Chondrocyte (in vitro differentiated cells): Measurements from ENCODE around the gene SRP54. TPM values are rescaled to one million over a fixed set of nuclear protein-coding genes. Genes with fewer than 3 reads are reported as not detected.

Experiments used
- DNase-seq: peaks from one replicate; pipeline ENCODE4 v3.0.0; 2021; ENCODE audit warnings: mixed read lengths, low spot score
- H3K27ac Mint-ChIP-seq: one replicate; pipeline ENCODE4 v1.8.0; 2021; ENCODE audit warnings: mild to moderate bottlenecking, moderate library complexity, mixed read lengths; ENCODE audit not compliant: unreplicated experiment
- H3K27me3 Mint-ChIP-seq: 2 replicates; pipeline ENCODE4 v1.8.0; 2021; ENCODE audit warnings: low read depth, mixed read lengths
- H3K36me3 Mint-ChIP-seq: 2 replicates; pipeline ENCODE4 v1.8.0; 2021; ENCODE audit warnings: low read depth, mixed read lengths
- H3K4me1 Mint-ChIP-seq: 2 replicates; pipeline ENCODE4 v1.8.0; 2021; ENCODE audit warnings: low read depth, mild to moderate bottlenecking, mixed read lengths
- H3K4me3 Mint-ChIP-seq: one replicate; pipeline ENCODE4 v1.8.0; 2021; ENCODE audit warnings: mild to moderate bottlenecking, moderate library complexity, mixed read lengths; ENCODE audit not compliant: unreplicated experiment
- H3K9me3 Mint-ChIP-seq: 2 replicates; pipeline ENCODE4 v1.8.0; 2021; ENCODE audit warnings: low read depth, mixed read lengths
- total RNA-seq: library from RNA; stranded (reverse); gene quantifications from 3 replicates; pipeline ENCODE4 v1.2.1, GENCODE V29; 2021
- TF ChIP-seq, protein P1 (sequence below): fragments of 200-600 bp; sonication (generic); IDR thresholded peaks from 2 replicates; pipeline ENCODE4 v1.5.0; 2021; ENCODE audit warnings: antibody characterized with exemption, mild to moderate bottlenecking, moderate library complexity

SRP54 gene
- total RNA-seq, 1 donor from 2014 or later = 54.4 TPM

DNA sequence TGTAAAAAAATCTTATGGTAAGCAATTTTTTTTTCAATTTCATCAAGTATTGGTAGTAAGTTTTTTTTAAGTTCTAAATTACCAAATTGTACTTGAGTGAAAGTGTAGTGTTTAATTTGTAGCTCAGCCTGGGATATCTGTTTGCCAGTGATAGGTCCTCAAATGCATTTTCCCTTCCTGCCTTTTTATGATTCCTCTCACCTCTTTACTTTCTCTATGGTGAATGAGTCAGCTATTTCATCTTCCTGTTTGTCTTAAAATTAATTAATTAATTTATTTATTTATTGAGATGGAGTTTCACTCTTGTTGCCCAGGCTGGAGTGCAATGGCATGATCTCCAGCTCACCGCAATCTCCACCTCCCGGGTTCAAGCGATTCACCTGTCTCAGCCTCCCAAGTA lies 10.6 kb downstream of the SRP54 start:
- H3K36me3 Mint-ChIP-seq = no peaks in the 10 kb centered on the region
- no peak overlapping the region for H3K4me3 Mint-ChIP-seq
- no peaks in the 10 kb centered on the region for H3K27me3 Mint-ChIP-seq
- no peak for DNase-seq
- TF ChIP-seq, protein P1, sequence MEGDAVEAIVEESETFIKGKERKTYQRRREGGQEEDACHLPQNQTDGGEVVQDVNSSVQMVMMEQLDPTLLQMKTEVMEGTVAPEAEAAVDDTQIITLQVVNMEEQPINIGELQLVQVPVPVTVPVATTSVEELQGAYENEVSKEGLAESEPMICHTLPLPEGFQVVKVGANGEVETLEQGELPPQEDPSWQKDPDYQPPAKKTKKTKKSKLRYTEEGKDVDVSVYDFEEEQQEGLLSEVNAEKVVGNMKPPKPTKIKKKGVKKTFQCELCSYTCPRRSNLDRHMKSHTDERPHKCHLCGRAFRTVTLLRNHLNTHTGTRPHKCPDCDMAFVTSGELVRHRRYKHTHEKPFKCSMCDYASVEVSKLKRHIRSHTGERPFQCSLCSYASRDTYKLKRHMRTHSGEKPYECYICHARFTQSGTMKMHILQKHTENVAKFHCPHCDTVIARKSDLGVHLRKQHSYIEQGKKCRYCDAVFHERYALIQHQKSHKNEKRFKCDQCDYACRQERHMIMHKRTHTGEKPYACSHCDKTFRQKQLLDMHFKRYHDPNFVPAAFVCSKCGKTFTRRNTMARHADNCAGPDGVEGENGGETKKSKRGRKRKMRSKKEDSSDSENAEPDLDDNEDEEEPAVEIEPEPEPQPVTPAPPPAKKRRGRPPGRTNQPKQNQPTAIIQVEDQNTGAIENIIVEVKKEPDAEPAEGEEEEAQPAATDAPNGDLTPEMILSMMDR = no peak
- H3K9me3 Mint-ChIP-seq = no peaks in the 10 kb centered on the region
- H3K4me1 Mint-ChIP-seq = peaks cover 25% of the 10 kb centered on the region
- no peak overlapping the region for H3K27ac Mint-ChIP-seq

DNA sequence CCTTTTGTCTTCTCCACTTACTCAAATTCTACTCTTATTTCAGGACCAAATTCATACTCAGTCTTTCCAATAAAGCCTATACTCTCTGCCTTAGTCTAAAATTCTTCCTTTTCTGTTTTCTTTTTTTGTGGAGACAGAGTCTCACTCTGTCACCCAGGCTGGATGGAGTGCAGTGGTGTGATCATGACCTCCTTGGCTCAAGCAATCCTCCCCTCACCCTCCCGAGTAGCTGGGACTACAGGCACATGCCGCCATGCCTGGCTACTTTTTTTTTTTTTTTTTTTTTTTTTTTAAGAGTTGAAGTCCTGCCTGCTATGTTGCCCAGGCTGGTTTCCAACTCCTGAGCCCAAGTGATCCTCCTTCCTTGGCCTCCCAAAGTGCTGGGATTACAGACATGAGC lies 11.9 kb downstream of the SRP54 start:
- no peak overlapping the region for H3K27ac Mint-ChIP-seq
- H3K36me3 Mint-ChIP-seq = no peaks in the 10 kb centered on the region

DNA sequence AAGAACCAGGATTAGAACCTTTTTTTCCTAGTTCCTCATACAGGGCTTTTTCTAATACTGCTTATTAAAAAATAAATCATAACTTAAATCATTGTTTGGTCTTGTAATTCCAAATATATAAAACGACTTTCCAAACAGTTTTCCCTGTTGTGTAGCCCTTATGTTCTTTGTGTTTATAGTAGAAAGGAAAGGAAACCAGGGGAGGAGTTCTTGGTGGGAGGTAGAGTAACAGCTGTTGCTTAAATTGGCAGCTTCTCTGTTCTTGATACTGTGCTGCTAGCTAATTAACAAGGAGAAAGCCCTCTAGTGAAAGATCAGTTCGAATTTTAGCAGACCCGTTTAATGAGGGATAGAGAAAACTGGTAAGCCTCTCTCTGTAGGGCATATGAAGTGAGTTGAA lies 15.0 kb downstream of the SRP54 start:
- Mint-ChIP-seq H3K4me3 (no peak overlapping the region), H3K27ac (no peak overlapping the region), H3K4me1 (peaks cover 15% of the 10 kb centered on the region), H3K9me3 (no peaks in the 10 kb centered on the region), H3K36me3 (peaks cover 4% of the 10 kb centered on the region), H3K27me3 (no peaks in the 10 kb centered on the region)
- DNase-seq = no peak
- TF ChIP-seq, protein P1 = no peak

More for the DNA sequence above, 11.9 kb downstream of the SRP54 start:
- peaks cover 15% of the 10 kb centered on the region for H3K4me1 Mint-ChIP-seq
- DNase-seq = no peak
- TF ChIP-seq, protein P1 = no peak
- H3K9me3 Mint-ChIP-seq = no peaks in the 10 kb centered on the region
- H3K4me3 Mint-ChIP-seq = no peak overlapping the region
- H3K27me3 Mint-ChIP-seq = no peaks in the 10 kb centered on the region

DNA sequence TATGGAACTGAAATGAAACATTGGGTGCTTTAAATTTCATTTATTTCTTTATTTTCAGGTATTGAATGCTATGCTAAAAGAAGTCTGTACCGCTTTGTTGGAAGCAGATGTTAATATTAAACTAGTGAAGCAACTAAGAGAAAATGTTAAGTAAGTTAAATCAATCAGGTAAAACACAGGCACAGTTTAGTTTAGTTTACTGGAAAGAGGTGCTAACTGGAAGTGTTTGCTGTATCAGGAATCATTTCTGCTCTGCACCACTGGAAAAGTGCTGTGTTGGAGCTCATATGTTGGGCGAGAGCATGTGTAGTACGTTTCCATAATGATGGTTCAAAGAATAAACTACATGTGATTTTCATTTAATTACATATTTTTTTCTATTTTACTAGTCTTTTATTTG lies 16.7 kb downstream of the SRP54 start:
- peaks cover 11% of the 10 kb centered on the region for H3K4me1 Mint-ChIP-seq
- no peak overlapping the region for H3K27ac Mint-ChIP-seq
- DNase-seq = no peak
- TF ChIP-seq, protein P1 = no peak
- H3K27me3 Mint-ChIP-seq = no peaks in the 10 kb centered on the region
- no peak overlapping the region for H3K4me3 Mint-ChIP-seq
- H3K9me3 Mint-ChIP-seq = no peaks in the 10 kb centered on the region
- peaks cover 4% of the 10 kb centered on the region for H3K36me3 Mint-ChIP-seq

DNA sequence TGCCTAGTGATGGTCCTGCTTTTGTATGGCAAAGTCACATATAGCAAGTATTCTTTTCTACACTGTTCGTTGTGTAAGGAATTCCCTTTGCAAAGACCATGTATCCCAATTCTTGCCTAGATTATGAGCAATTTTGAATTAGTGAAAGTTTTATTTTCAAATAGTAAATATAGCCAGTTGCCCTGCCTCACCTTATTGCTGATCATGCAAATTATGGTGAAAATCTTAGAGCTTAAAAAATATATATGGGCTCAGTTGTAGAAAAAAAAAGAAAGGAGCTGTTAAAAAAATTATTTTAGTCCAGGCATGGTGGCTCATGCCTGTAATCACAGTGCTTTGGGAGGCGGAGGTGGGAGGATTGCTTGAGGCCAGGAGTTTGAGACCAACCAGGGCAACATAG lies 18.8 kb downstream of the SRP54 start:
- DNase-seq = no peak
- no peak overlapping the region for H3K27ac Mint-ChIP-seq
- no peaks in the 10 kb centered on the region for H3K27me3 Mint-ChIP-seq
- H3K9me3 Mint-ChIP-seq = no peaks in the 10 kb centered on the region
- peaks cover 10% of the 10 kb centered on the region for H3K4me1 Mint-ChIP-seq
- H3K4me3 Mint-ChIP-seq = no peak overlapping the region
- TF ChIP-seq, protein P1 = no peak
- H3K36me3 Mint-ChIP-seq = peaks cover 4% of the 10 kb centered on the region
